Thoracic aorta (tissue), 2 donors: ENCODE measurements around the gene DUSP10. TPM values are rescaled to one million over a fixed set of nuclear protein-coding genes. Genes with fewer than 3 reads are reported as not detected.

Experiments used
- ATAC-seq: fragments of 150-250 bp; one replicate; pipeline ENCODE4 v1.8.0; 2017; ENCODE audit warnings: low read depth; ENCODE audit not compliant: insufficient number of reproducible peaks, low FRiP score
- DNase-seq: peaks from one replicate; pipeline ENCODE4 v3.0.0-alpha.2; 2020; ENCODE audit warnings: low spot score
- H3K27ac ChIP-seq, 2 donors: fragments of 200-600 bp; sonication (generic); 1 replicate in 1 of 2; 2 replicates in 1 of 2; pipeline ENCODE4 v1.5.1; 2016; ENCODE audit warnings: mild to moderate bottlenecking in 2 of 2, moderate library complexity in 2 of 2
- H3K27me3 ChIP-seq: fragments of 200-600 bp; sonication (generic); replicated peaks from 2 replicates; pipeline ENCODE4 v1.6.0; 2016; ENCODE audit warnings: mild to moderate bottlenecking; ENCODE audit not compliant: insufficient read depth
- H3K36me3 ChIP-seq: fragments of 200-600 bp; sonication (generic); one replicate; pipeline ENCODE4 v1.5.1; 2016
- H3K4me1 ChIP-seq, 2 donors: fragments of 200-600 bp; sonication (generic); 1 replicate in 1 of 2; 2 replicates in 1 of 2; pipeline versions ENCODE4 v1.5.1 to v1.6.0; 2016; ENCODE audit warnings: low read depth in 2 of 2, mild to moderate bottlenecking in 1 of 2; ENCODE audit not compliant: control insufficient read depth in 1 of 2
- H3K4me3 ChIP-seq: fragments of 200-600 bp; sonication (generic); 2 replicates; pipeline ENCODE4 v1.5.1; 2016; ENCODE audit warnings: mild to moderate bottlenecking
- H3K9me3 ChIP-seq: fragments of 200-600 bp; sonication (generic); 2 replicates; pipeline ENCODE4 v1.5.1; 2016
- CTCF ChIP-seq: fragments of 200-600 bp; sonication (generic); IDR thresholded peaks from one replicate; pipeline ENCODE4 v1.5.1; 2019; ENCODE audit warnings: antibody characterized with exemption
- total RNA-seq, 2 donors: library from RNA; depleted of rRNA; stranded (reverse); fragments of >200 nt; gene quantifications; one replicate each; pipeline versions ENCODE4 v1.1.0 to v1.2.3, GENCODE V29; 2016

The DUSP10 gene
- total RNA-seq, 2 donors from 2014 or later = 2.3 to 10.4 TPM

GRCh38 chr1:221712776-221713431 lies 29.0 kb downstream of the DUSP10 start:
- Histone ChIP-seq H3K9me3 (no peaks in the 10 kb centered on the region), H3K36me3 (no peaks in the 10 kb centered on the region), H3K27ac (no peak overlapping the region), H3K4me1 (peaks cover 0 to 6% of the 10 kb centered on the region in 2 donors), H3K4me3 (no peak overlapping the region), H3K27me3 (no peaks in the 10 kb centered on the region)
- TF ChIP-seq CTCF = no peak
- DNase-seq (no peak), ATAC-seq (no peak)

- H3K27ac ChIP-seq = no peak overlapping the region
- no peak for ATAC-seq
- H3K4me3 ChIP-seq = no peak overlapping the region
- no peaks in the 10 kb centered on the region for H3K9me3 ChIP-seq
- no peak for TF ChIP-seq CTCF
- no peaks in the 10 kb centered on the region for H3K36me3 ChIP-seq
- H3K4me1 ChIP-seq = peaks cover 0 to 6% of the 10 kb centered on the region in 2 donors
- DNase-seq = no peak
- H3K27me3 ChIP-seq = no peaks in the 10 kb centered on the region
These were observed 29.6 kb downstream of the DUSP10 start for GRCh38 chr1:221712198-221712684.

- Histone ChIP-seq H3K27ac (no peak overlapping the region), H3K27me3 (no peaks in the 10 kb centered on the region), H3K4me3 (no peak overlapping the region), H3K36me3 (no peaks in the 10 kb centered on the region), H3K4me1 (peaks cover 0 to 2% of the 10 kb centered on the region in 2 donors), H3K9me3 (no peaks in the 10 kb centered on the region)
- ATAC-seq (no peak), DNase-seq (no peak)
- no peak for TF ChIP-seq CTCF
These were observed 30.2 kb downstream of the DUSP10 start for GRCh38 chr1:221711656-221712055.

- H3K36me3 ChIP-seq = no peaks in the 10 kb centered on the region
- H3K4me3 ChIP-seq = no peak overlapping the region
- ATAC-seq (no peak), DNase-seq (no peak)
- no peaks in the 10 kb centered on the region for H3K27me3 ChIP-seq
- H3K9me3 ChIP-seq = no peaks in the 10 kb centered on the region
- no peak overlapping the region for H3K27ac ChIP-seq
- H3K4me1 ChIP-seq = no peaks in the 10 kb centered on the region
- TF ChIP-seq CTCF = no peak
These were observed 30.8 kb downstream of the DUSP10 start for GRCh38 chr1:221711063-221711577.

- ATAC-seq (no peak), DNase-seq (no peak)
- no peak overlapping the region for H3K27ac ChIP-seq
- no peak for TF ChIP-seq CTCF
- no peak overlapping the region for H3K4me3 ChIP-seq
- H3K27me3 ChIP-seq = no peaks in the 10 kb centered on the region
- H3K4me1 ChIP-seq = no peaks in the 10 kb centered on the region
- H3K36me3 ChIP-seq = no peaks in the 10 kb centered on the region
- no peaks in the 10 kb centered on the region for H3K9me3 ChIP-seq
These were observed 32.0 kb downstream of the DUSP10 start for GRCh38 chr1:221709854-221710253.
